Measurements from ENCODE around the gene EFCAB8. TPM values are rescaled to one million over a fixed set of nuclear protein-coding genes. Genes with fewer than 3 reads are reported as not detected.

Gene EFCAB8
- total RNA-seq, 1 donor from 2014 or later = 0.41 TPM

GRCh38 chr20:33004141-33004751 lies 145.5 kb downstream of the EFCAB8 start, which contains the start of gene SUN5:
Gene SUN5, minus strand, starts transcription at chr20:33004433. Its CDS starts 93 bp downstream, at chr20:33004340.
- H3K9me3 ChIP-seq (ENCODE audit: insufficient read depth, low read depth, low read length) = no peaks in the 10 kb centered on the region
- H3K4me3 ChIP-seq (ENCODE audit: insufficient read depth, low read depth, low read length) = no peak within 1 kb of the TSS
- peaks cover 2% of the 10 kb centered on the region for H3K9me3 Mint-ChIP-seq (ENCODE audit: unreplicated experiment)
- no peaks in the 10 kb centered on the region for H3K27me3 ChIP-seq (ENCODE audit: insufficient read depth, low read length)
- H3K4me1 ChIP-seq (ENCODE audit: insufficient read depth, low read length) = no peaks in the 10 kb centered on the region
- H2AFZ ChIP-seq (ENCODE audit: low read depth, low read length) = no peak within 1 kb of the TSS
- H3K79me2 ChIP-seq (ENCODE audit: insufficient read depth, low read length) = no peaks in the 10 kb centered on the region
- no peaks in the 10 kb centered on the region for H4K20me1 ChIP-seq (ENCODE audit: insufficient read depth, low read length)
- FAIRE-seq (no peak), DNase-seq (ENCODE audit: low read depth) (no peak)
- TF ChIP-seq, protein P1, sequence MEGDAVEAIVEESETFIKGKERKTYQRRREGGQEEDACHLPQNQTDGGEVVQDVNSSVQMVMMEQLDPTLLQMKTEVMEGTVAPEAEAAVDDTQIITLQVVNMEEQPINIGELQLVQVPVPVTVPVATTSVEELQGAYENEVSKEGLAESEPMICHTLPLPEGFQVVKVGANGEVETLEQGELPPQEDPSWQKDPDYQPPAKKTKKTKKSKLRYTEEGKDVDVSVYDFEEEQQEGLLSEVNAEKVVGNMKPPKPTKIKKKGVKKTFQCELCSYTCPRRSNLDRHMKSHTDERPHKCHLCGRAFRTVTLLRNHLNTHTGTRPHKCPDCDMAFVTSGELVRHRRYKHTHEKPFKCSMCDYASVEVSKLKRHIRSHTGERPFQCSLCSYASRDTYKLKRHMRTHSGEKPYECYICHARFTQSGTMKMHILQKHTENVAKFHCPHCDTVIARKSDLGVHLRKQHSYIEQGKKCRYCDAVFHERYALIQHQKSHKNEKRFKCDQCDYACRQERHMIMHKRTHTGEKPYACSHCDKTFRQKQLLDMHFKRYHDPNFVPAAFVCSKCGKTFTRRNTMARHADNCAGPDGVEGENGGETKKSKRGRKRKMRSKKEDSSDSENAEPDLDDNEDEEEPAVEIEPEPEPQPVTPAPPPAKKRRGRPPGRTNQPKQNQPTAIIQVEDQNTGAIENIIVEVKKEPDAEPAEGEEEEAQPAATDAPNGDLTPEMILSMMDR (IDR thresholded peaks at IDR 0.05; ENCODE audit: insufficient read depth, low read depth, low read length) = no peak
- no peak for TF ChIP-seq EZH2 (IDR thresholded peaks at IDR 0.05; ENCODE audit: insufficient read depth, low read length)
- H3K4me3 Mint-ChIP-seq (ENCODE audit: unreplicated experiment) = no peak within 1 kb of the TSS
- H3K27ac ChIP-seq (ENCODE audit: low read depth, low read length) = no peak within 1 kb of the TSS
- no peak within 1 kb of the TSS for H3K4me2 ChIP-seq (ENCODE audit: low read length)
- H3K27me3 Mint-ChIP-seq (ENCODE audit: low read depth, unreplicated experiment) = peaks cover 12% of the 10 kb centered on the region
- H3K9ac ChIP-seq (ENCODE audit: low read length) = no peak within 1 kb of the TSS
- no peak within 1 kb of the TSS for H3K27ac Mint-ChIP-seq (ENCODE audit: unreplicated experiment)
- no peaks in the 10 kb centered on the region for H3K4me1 Mint-ChIP-seq (ENCODE audit: low read depth, unreplicated experiment)
- no peaks in the 10 kb centered on the region for H3K36me3 ChIP-seq (ENCODE audit: insufficient read depth, low read length)
- H3K36me3 Mint-ChIP-seq (ENCODE audit: low read depth, unreplicated experiment) = no peaks in the 10 kb centered on the region

DNA sequence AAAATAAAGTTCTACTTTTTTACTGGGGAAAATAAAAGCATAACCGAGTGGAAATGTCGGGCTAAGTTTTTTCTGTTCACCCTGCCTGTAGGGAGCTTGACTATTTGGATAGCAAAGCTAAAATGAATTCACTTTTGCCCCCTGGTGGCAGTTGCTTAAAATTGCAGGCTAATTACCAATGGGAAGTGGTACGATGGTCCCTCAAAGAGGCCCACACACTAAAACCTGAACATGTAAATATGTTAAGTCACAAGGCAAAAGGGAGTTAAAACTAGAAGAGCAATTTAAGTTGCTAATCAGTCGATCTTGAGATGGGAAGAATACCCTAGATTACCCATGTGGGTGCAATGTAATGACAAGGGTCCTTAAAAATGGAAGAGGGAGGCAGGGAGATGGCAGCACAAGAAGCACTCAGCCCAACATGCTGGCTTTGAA lies 146.4 kb downstream of the EFCAB8 start:
- H3K4me1 ChIP-seq (ENCODE audit: insufficient read depth, low read length) = no peaks in the 10 kb centered on the region
- TF ChIP-seq, protein P1 (IDR thresholded peaks at IDR 0.05; ENCODE audit: insufficient read depth, low read depth, low read length) = peak; percentile 42
- no peak for TF ChIP-seq EZH2 (IDR thresholded peaks at IDR 0.05; ENCODE audit: insufficient read depth, low read length)
- H3K27me3 ChIP-seq (ENCODE audit: insufficient read depth, low read length) = no peaks in the 10 kb centered on the region
- no peaks in the 10 kb centered on the region for H3K36me3 Mint-ChIP-seq (ENCODE audit: low read depth, unreplicated experiment)
- no peaks in the 10 kb centered on the region for H3K79me2 ChIP-seq (ENCODE audit: insufficient read depth, low read length)
- H2AFZ ChIP-seq (ENCODE audit: low read depth, low read length) = no peak overlapping the region
- no peaks in the 10 kb centered on the region for H4K20me1 ChIP-seq (ENCODE audit: insufficient read depth, low read length)
- DNase-seq (ENCODE audit: low read depth) (no peak), FAIRE-seq (no peak)
- H3K4me3 ChIP-seq (ENCODE audit: insufficient read depth, low read depth, low read length) = no peak overlapping the region
- no peak overlapping the region for H3K27ac Mint-ChIP-seq (ENCODE audit: unreplicated experiment)
- H3K4me1 Mint-ChIP-seq (ENCODE audit: low read depth, unreplicated experiment) = no peaks in the 10 kb centered on the region
- H3K9me3 ChIP-seq (ENCODE audit: insufficient read depth, low read depth, low read length) = no peaks in the 10 kb centered on the region
- no peaks in the 10 kb centered on the region for H3K36me3 ChIP-seq (ENCODE audit: insufficient read depth, low read length)
- no peak overlapping the region for H3K9ac ChIP-seq (ENCODE audit: low read length)
- H3K27ac ChIP-seq (ENCODE audit: low read depth, low read length) = no peak overlapping the region
- no peak overlapping the region for H3K4me2 ChIP-seq (ENCODE audit: low read length)
- no peak overlapping the region for H3K4me3 Mint-ChIP-seq (ENCODE audit: unreplicated experiment)
- H3K27me3 Mint-ChIP-seq (ENCODE audit: low read depth, unreplicated experiment) = peaks cover 18% of the 10 kb centered on the region
- peaks cover 2% of the 10 kb centered on the region for H3K9me3 Mint-ChIP-seq (ENCODE audit: unreplicated experiment)

Data from astrocyte (in vitro differentiated cells and primary cell).